GM21423 (cell line): Measurements from ENCODE around the gene MRPL20.
"Not testable (repeated sequence)": the region's sequence is repeated elsewhere in the genome, so short reads cannot be mapped to it uniquely, and the experiment has no call there.

ENCODE experiments used
- ATAC-seq: cut with Tn5 transposase; IDR thresholded peaks from one replicate; pipeline ENCODE4 v1.9.1; 2021; ENCODE audit warnings: mild to moderate bottlenecking, moderate library complexity; ENCODE audit not compliant: unreplicated experiment

Gene MRPL20

GRCh38 chr1:1437904-1438376 is 30.8 kb upstream of the MRPL20 start:
- ATAC-seq, result peak; percentile 62

- ATAC-seq, result no peak
Measured at GRCh38 chr1:1437033-1437903, 30.2 kb upstream of the MRPL20 start.

GRCh38 chr1:1436630-1437032 is 29.5 kb upstream of the MRPL20 start:
- ATAC-seq, result no peak

GRCh38 chr1:1435911-1436629 is 29.0 kb upstream of the MRPL20 start:
- ATAC-seq, result no peak

- ATAC-seq, result no peak
Measured at GRCh38 chr1:1435106-1435903, 28.2 kb upstream of the MRPL20 start, which contains the start of gene VWA1. Gene VWA1 (plus strand): TSS chr1:1435690. CDS start chr1:1435749, 59 bp downstream.

- no peak for ATAC-seq
Measured at GRCh38 chr1:1434824-1435105, 27.7 kb upstream of the MRPL20 start.

- no peak for ATAC-seq
Measured at GRCh38 chr1:1434131-1434823, 27.2 kb upstream of the MRPL20 start.

GRCh38 chr1:1433804-1434130 is 26.7 kb upstream of the MRPL20 start:
- ATAC-seq, result no peak

- no peak for ATAC-seq
Measured at GRCh38 chr1:1432951-1433803, 26.1 kb upstream of the MRPL20 start.

- no peak for ATAC-seq
Measured at GRCh38 chr1:1432274-1432950, 25.3 kb upstream of the MRPL20 start.

GRCh38 chr1:1431845-1432273 is 24.8 kb upstream of the MRPL20 start:
- no peak for ATAC-seq

- no peak for ATAC-seq
Measured at GRCh38 chr1:1430992-1431844, 24.1 kb upstream of the MRPL20 start.

- no peak for ATAC-seq
Measured at GRCh38 chr1:1430114-1430982, 23.3 kb upstream of the MRPL20 start.

- no peak for ATAC-seq
Measured at GRCh38 chr1:1429671-1430073, 22.6 kb upstream of the MRPL20 start.

- not testable (repeated sequence) for ATAC-seq
Measured at GRCh38 chr1:1428967-1429366, 21.9 kb upstream of the MRPL20 start.

GRCh38 chr1:1428174-1428573 is 21.1 kb upstream of the MRPL20 start:
- ATAC-seq, result no peak

GRCh38 chr1:1427820-1428148 is 20.7 kb upstream of the MRPL20 start:
- no peak for ATAC-seq
